ENCODE measurements around the gene HNRNPF.
"Not testable (repeated sequence)": the region's sequence is repeated elsewhere in the genome, so short reads cannot be mapped to it uniquely, and the experiment has no call there.

The HNRNPF gene

GRCh38 chr10:43396061-43396927 lies 12.7 kb downstream of the HNRNPF start:
- DNase-seq: peak; percentile 83

GRCh38 chr10:43395571-43396060 lies 13.4 kb downstream of the HNRNPF start:
- peak; percentile 29 for DNase-seq

- DNase-seq: no peak
These were observed 14.1 kb downstream of the HNRNPF start for GRCh38 chr10:43394868-43395267.

GRCh38 chr10:43393606-43394360 lies 15.2 kb downstream of the HNRNPF start:
- no peak for DNase-seq

- not testable (repeated sequence) for DNase-seq
These were observed 15.8 kb downstream of the HNRNPF start for GRCh38 chr10:43393186-43393585.

- no peak for DNase-seq
These were observed 16.2 kb downstream of the HNRNPF start for GRCh38 chr10:43392748-43393147.

- no peak for DNase-seq
These were observed 17.5 kb downstream of the HNRNPF start for GRCh38 chr10:43391496-43391895.

- DNase-seq: no peak
These were observed 18.2 kb downstream of the HNRNPF start for GRCh38 chr10:43390759-43391158.

- no peak for DNase-seq
These were observed 18.7 kb downstream of the HNRNPF start for GRCh38 chr10:43390333-43390732.

GRCh38 chr10:43389867-43390266 lies 19.1 kb downstream of the HNRNPF start:
- DNase-seq: no peak

- DNase-seq: no peak
These were observed 21.3 kb downstream of the HNRNPF start for GRCh38 chr10:43387678-43388032.

- DNase-seq: no peak
These were observed 21.9 kb downstream of the HNRNPF start for GRCh38 chr10:43386981-43387677.

GRCh38 chr10:43386549-43386948 lies 22.4 kb downstream of the HNRNPF start:
- DNase-seq: no peak

GRCh38 chr10:43385412-43386004 lies 23.5 kb downstream of the HNRNPF start:
- DNase-seq: no peak

- no peak for DNase-seq
These were observed 24.4 kb downstream of the HNRNPF start for GRCh38 chr10:43384252-43385221.

GRCh38 chr10:43383204-43383971 lies 25.6 kb downstream of the HNRNPF start:
- no peak for DNase-seq

GRCh38 chr10:43380610-43381222 lies 28.3 kb downstream of the HNRNPF start:
- no peak for DNase-seq

GRCh38 chr10:43377424-43377883 lies 31.5 kb downstream of the HNRNPF start:
- DNase-seq: no peak

GRCh38 chr10:43376828-43377423 lies 32.1 kb downstream of the HNRNPF start:
- no peak for DNase-seq
